Tibial nerve (tissue), 3 donors: ENCODE data around the gene PCP4.

ENCODE experiments used
- POLR2A ChIP-seq, 2 donors: fragments of 450-650 bp; IDR thresholded peaks; one replicate each; pipeline ENCODE4 v1.6.1; 2017; ENCODE audit warnings: antibody characterized with exemption in 2 of 2, mild to moderate bottlenecking in 2 of 2, moderate library complexity in 2 of 2
- TF ChIP-seq, protein P1 (sequence below), 5 experiments: fragments of 200-600 bp in 3 of 5; fragments of 450-650 bp in 2 of 5; sonication (generic) in 3 of 5; IDR thresholded peaks; one replicate each; pipeline ENCODE4 v1.5.1; 2016 to 2019; ENCODE audit warnings: antibody characterized with exemption in 5 of 5, mild to moderate bottlenecking in 3 of 5, moderate library complexity in 2 of 5

DNA sequence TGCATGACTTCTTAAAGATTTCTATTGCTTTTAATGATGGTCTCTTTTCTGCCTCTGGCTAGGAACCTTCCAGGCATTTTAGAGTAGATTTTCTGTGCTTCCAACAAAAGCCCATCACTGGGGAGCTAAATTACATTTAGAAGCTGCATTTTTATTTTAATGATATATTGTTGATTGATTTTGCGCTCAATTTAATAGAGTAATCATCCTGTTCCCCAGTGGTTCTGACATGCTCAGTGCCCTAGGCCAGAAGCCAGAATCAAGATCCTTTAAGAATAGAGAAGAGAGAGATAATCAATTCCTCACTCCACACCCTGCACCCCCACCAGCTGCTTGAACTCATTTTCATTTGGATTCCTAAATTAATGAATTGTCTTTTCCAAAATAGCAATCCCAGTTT lies 97.8 kb downstream of the PCP4 start:
- TF ChIP-seq, protein P1, sequence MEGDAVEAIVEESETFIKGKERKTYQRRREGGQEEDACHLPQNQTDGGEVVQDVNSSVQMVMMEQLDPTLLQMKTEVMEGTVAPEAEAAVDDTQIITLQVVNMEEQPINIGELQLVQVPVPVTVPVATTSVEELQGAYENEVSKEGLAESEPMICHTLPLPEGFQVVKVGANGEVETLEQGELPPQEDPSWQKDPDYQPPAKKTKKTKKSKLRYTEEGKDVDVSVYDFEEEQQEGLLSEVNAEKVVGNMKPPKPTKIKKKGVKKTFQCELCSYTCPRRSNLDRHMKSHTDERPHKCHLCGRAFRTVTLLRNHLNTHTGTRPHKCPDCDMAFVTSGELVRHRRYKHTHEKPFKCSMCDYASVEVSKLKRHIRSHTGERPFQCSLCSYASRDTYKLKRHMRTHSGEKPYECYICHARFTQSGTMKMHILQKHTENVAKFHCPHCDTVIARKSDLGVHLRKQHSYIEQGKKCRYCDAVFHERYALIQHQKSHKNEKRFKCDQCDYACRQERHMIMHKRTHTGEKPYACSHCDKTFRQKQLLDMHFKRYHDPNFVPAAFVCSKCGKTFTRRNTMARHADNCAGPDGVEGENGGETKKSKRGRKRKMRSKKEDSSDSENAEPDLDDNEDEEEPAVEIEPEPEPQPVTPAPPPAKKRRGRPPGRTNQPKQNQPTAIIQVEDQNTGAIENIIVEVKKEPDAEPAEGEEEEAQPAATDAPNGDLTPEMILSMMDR (IDR thresholded peaks at IDR 0.05) = no peak
- no peak for TF ChIP-seq POLR2A (IDR thresholded peaks at IDR 0.05)
